Dermis microvascular lymphatic vessel endothelial cell (primary cell): ENCODE data around the gene OR1L4. TPM values are rescaled to one million over a fixed set of nuclear protein-coding genes. Genes with fewer than 3 reads are reported as not detected.

Experiments
- DNase-seq, 2 donors: peaks; one replicate each; pipeline versions ENCODE4 v3.0.0 to v3.0.0-alpha.2; 2010; ENCODE audit warnings: low read depth in 2 of 2
- total RNA-seq: library from RNA; depleted of rRNA; stranded (reverse); fragments of >200 nt; gene quantifications from 2 replicates; pipeline ENCODE4 v1.2.1, GENCODE V29; 2014

OR1L4 gene, protein sequence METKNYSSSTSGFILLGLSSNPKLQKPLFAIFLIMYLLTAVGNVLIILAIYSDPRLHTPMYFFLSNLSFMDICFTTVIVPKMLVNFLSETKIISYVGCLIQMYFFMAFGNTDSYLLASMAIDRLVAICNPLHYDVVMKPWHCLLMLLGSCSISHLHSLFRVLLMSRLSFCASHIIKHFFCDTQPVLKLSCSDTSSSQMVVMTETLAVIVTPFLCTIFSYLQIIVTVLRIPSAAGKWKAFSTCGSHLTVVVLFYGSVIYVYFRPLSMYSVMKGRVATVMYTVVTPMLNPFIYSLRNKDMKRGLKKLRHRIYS
- total RNA-seq, result not detected in 2 replicates

DNA sequence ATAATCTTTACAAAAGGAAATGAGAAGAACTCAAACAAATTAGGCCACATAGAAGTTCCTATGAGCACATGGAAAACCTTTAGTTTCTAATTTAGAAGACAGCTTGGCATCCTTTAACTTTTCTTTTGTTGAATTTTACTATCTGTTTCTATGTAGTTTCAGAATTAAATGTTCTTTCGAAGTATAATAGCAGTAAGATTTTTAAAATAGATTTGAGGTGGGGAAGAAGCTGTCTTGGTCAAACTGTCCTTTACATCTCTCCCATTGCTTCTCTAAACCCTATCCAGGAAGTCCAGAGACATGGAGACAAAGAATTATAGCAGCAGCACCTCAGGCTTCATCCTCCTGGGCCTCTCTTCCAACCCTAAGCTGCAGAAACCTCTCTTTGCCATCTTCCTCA, at the start of gene OR1L4:
OR1L4 (plus strand) TSS at position 301 of the 400 bp plus-strand sequence; CDS start at position 301, 0 bp downstream.
- no peak for DNase-seq

DNA sequence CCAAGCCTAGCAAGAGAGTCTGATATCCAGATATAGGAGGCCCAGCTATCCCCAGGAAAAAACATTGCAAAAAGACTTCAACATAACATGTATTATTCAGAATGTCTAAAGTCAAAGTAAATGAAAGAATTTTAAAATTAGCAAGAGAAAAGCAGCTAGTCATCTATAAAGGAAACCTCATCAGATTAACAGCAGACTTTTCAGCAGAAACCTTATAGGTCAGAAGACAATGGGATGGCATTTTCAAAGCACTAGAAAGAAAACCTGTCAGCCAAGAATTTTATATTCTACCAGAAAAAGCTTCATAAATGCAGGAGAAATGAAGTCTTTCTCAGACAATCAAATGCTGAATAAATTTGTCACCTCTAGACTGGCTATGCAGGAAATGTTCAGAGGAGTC, 38.9 kb upstream of the OR1L4 start:
- DNase-seq, result no peak

DNA sequence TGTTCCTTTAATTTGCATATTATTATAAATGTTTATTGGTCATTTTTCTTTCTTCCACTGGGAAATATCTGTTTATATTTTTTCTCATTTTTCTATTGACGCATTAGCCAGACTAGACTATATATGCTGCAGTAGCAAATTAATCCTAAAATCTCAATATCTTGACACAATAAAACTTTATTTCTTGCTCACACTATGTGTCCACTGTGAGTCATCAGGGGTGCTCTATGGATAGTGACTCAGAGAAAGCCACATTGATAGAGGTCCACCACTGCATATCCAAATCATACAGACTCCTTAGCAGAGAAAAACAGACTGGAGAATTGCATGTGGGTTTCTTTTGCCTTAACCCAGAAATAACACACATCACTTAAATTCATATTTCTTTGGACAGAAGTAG, 28.1 kb upstream of the OR1L4 start:
- no peak for DNase-seq

DNA sequence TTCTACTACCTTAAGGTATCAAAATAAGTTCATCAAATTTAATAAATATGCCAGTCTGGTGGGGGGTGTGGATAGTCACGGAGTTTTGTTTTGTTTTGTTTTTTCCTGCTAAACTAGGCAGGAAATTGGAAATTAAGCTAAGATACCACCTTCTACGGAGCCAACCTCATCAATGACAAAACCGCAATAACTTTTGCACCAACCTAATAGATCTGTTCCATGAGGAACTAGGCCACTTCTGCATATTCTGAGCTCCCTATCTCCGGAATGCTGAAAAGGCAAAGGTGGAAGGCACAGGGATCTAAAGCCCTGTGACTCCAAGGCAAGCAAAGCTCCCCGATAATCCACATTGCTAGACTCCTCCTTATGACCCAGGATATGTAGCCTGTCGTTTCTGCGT, 5.8 kb upstream of the OR1L4 start:
- DNase-seq, result no peak

DNA sequence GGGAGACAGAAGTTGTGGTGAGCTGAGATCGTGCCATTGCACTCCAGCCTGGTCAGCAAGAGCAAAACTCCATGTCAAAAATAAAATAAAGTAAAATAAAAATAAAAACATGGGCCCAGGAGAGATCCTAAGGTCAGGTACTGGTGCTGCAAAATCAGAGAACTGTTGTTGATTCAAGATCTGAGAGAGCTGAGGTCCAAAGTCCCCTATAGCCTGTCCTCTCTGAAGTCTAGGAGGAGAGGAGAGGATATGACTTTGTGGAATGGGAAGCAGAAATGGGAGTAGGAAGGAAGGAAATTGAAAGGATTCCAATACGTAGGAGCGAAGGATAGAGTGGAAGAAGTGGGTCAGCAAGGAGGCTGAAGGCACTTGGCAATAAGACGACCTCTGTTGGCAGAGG, 4.6 kb upstream of the OR1L4 start:
- no peak for DNase-seq

DNA sequence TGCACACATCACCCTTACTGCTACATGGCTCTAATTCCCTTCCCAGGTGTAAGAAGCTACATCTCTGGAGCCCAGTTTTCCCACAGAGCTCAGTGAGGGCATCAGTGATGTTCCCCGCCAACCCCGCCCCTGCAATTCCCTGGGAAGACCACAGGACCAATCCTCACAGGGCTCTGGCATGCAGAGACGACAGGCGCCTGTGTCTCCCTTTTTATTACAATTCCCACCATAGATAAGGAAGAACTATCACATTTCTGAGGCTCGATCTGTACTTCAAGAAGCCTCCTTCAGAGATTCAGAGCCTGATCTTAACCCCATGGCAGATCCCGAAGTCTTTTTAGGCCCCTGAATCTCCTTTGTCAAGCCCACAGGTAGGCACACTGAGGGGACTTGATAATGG, 18.2 kb downstream of the OR1L4 start, which contains the start of gene OR1L6:
OR1L6 (plus strand) TSS at position 301 of the 400 bp plus-strand sequence. CDS start 7,545 bp downstream, outside the sequence.
- no peak for DNase-seq

DNA sequence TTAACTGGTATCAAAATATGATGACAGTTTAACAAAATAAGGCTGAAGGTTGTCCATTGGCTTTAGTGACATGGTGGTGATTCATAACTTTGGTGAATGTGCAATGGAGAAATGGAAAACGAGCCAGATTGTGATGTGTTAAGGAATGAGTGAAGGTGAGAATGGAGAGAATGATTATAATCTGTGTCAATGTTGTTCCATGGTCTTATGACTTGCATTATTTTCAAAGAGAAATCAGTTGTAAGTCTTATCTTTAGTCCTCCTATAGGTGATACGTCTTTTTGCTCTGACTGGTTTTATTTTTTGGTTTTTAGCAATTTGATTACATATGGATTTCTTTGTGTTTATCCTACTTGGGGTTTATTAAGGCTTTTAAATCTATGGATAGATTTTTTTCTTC, 31.0 kb downstream of the OR1L4 start:
- no peak for DNase-seq

DNA sequence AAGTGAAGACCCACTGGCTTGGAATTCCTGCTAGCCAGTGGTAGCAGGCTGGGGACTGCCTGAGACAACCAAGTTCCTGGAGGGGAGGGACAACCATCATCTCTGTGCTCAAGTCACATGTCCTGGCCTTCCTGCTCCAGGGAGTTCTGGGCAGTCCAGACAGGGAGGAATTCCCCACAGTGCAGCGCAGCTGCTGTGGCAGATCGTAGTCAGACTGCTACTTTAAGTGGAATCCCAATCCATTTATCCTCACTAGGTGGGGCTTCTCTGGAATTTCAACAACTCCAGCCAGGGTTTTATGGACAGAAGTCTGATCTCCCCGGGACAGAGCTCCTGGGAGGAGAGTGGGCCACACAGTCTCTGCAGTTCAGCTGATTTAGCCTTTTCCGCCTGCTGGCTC, 44.0 kb downstream of the OR1L4 start:
- DNase-seq, result no peak

Other genes with a start within 250 kb of the OR1L4 start
- not detected in 2 replicates for gene OR1J1, start 246.1 kb upstream of the OR1L4 start, total RNA-seq
- gene OR1J2, start 213.2 kb upstream of the OR1L4 start, total RNA-seq, result not detected in 2 replicates
- gene OR1J4, start 204.8 kb upstream of the OR1L4 start, total RNA-seq, result under 0.01 TPM in 1 of 2 replicates, not detected in the other
- gene OR1N1, start 196.7 kb upstream of the OR1L4 start, total RNA-seq, result not detected in 2 replicates
- not detected in 2 replicates for gene OR1N2, start 170.9 kb upstream of the OR1L4 start, total RNA-seq
- 0.13 and 0.25 TPM in 2 replicates for gene OR1L8, start 140.6 kb upstream of the OR1L4 start, total RNA-seq
- not detected in 2 replicates for gene OR1Q1, start 109.3 kb upstream of the OR1L4 start, total RNA-seq
- 0.25 and 0.26 TPM in 2 replicates for gene OR1B1, start 66.4 kb upstream of the OR1L4 start, total RNA-seq
- not detected in 2 replicates for gene OR1L1, start 62.3 kb upstream of the OR1L4 start, total RNA-seq
- not detected in 2 replicates for gene OR1L3, start 48.9 kb upstream of the OR1L4 start, total RNA-seq
- gene OR1L6, start 18.3 kb downstream of the OR1L4 start, total RNA-seq, result not detected in 2 replicates
- not detected in 2 replicates for gene OR5C1, start 64.9 kb downstream of the OR1L4 start, total RNA-seq
- gene OR1K1, start 76.1 kb downstream of the OR1L4 start, total RNA-seq, result not detected in 2 replicates
- 69.7 and 86.1 TPM in 2 replicates for gene PDCL, start 104.6 kb downstream of the OR1L4 start, total RNA-seq
- 57.0 and 92.5 TPM in 2 replicates for gene RC3H2, start 181.4 kb downstream of the OR1L4 start, total RNA-seq
- 10.7 and 12.0 TPM in 2 replicates for gene ZBTB6, start 189.3 kb downstream of the OR1L4 start, total RNA-seq
- gene ZBTB26, start 207.5 kb downstream of the OR1L4 start, total RNA-seq, result 2.6 and 3.5 TPM in 2 replicates
- 34.4 and 46.7 TPM in 2 replicates for gene RABGAP1, start 217.0 kb downstream of the OR1L4 start, total RNA-seq